Peyer's patch (tissue), 4 donors: ENCODE measurements around the gene DEAF1. TPM values are rescaled to one million over a fixed set of nuclear protein-coding genes. Genes with fewer than 3 reads are reported as not detected.

Source experiments
- DNase-seq, 3 donors: peaks; one replicate each; pipeline ENCODE4 v3.0.0-alpha.2; 2017 to 2019
- H3K27ac ChIP-seq, 4 donors: fragments of 200-600 bp; sonication (generic); one replicate each; pipeline ENCODE4 v1.5.1; 2016 to 2019
- H3K27me3 ChIP-seq, 2 donors: fragments of 200-600 bp; sonication (generic); one replicate each; pipeline ENCODE4 v1.5.1; 2019
- H3K36me3 ChIP-seq, 3 donors: fragments of 200-600 bp; sonication (generic); one replicate each; pipeline ENCODE4 v1.5.1; 2016 to 2019
- H3K4me1 ChIP-seq, 4 donors: fragments of 200-600 bp; sonication (generic); one replicate each; pipeline ENCODE4 v1.5.1; 2016 to 2019
- H3K4me3 ChIP-seq, 4 donors: fragments of 200-600 bp; sonication (generic); 1 replicate in 3 of 4; 2 replicates in 1 of 4; pipeline ENCODE4 v1.5.1; 2016 to 2019; ENCODE audit warnings: mild to moderate bottlenecking in 1 of 4
- H3K9me3 ChIP-seq, 4 donors: fragments of 200-600 bp; sonication (generic); one replicate each; pipeline ENCODE4 v1.5.1; 2016 to 2019; ENCODE audit warnings: mild to moderate bottlenecking in 1 of 4
- CTCF ChIP-seq, 6 experiments: fragments of 450-650 bp in 4 of 6; fragments of 200-600 bp in 2 of 6; sonication (generic) in 1 of 6; IDR thresholded peaks; one replicate each; pipeline ENCODE4 v1.5.1; 2017 to 2019; ENCODE audit warnings: antibody characterized with exemption in 6 of 6, mild to moderate bottlenecking in 3 of 6, moderate library complexity in 1 of 6
- POLR2A ChIP-seq, 2 donors: fragments of 450-650 bp; IDR thresholded peaks; one replicate each; pipeline ENCODE4 v1.5.1; 2017; ENCODE audit warnings: antibody characterized with exemption in 2 of 2, mild to moderate bottlenecking in 2 of 2, moderate library complexity in 2 of 2
- total RNA-seq, 4 donors: library from RNA; depleted of rRNA; stranded (reverse); fragments of >200 nt; gene quantifications; one replicate each; pipeline ENCODE4 v1.1.0, GENCODE V29; 2016

The DEAF1 gene
- total RNA-seq, 4 donors from 2014 or later: 14.9 to 56.2 (median 47.0) TPM

- peaks cover 0 to 66% (median 3%) of the 10 kb centered on the region in 3 donors for H3K36me3 ChIP-seq
- no peaks in the 10 kb centered on the region for H3K27me3 ChIP-seq
- H3K9me3 ChIP-seq: no peaks in the 10 kb centered on the region
- no peak overlapping the region for H3K27ac ChIP-seq
- H3K4me3 ChIP-seq: no peak overlapping the region
- DNase-seq: no peak
- TF ChIP-seq POLR2A (IDR thresholded peaks at IDR 0.05): no peak
- TF ChIP-seq CTCF (IDR thresholded peaks at IDR 0.05): no peak
- peaks cover 0 to 7% (median 0%) of the 10 kb centered on the region in 4 donors for H3K4me1 ChIP-seq
Measured at GRCh38 chr11:686451-687243, 8.4 kb downstream of the DEAF1 start.

- no peaks in the 10 kb centered on the region for H3K4me1 ChIP-seq
- H3K27me3 ChIP-seq: no peaks in the 10 kb centered on the region
- TF ChIP-seq CTCF (IDR thresholded peaks at IDR 0.05): no peak
- TF ChIP-seq POLR2A (IDR thresholded peaks at IDR 0.05): no peak
- no peak overlapping the region for H3K4me3 ChIP-seq
- H3K36me3 ChIP-seq: peaks cover 0 to 55% (median 3%) of the 10 kb centered on the region in 3 donors
- H3K27ac ChIP-seq: no peak overlapping the region
- no peaks in the 10 kb centered on the region for H3K9me3 ChIP-seq
- no peak for DNase-seq
Measured at GRCh38 chr11:680970-681369, 14.1 kb downstream of the DEAF1 start.

GRCh38 chr11:680476-680875 is 14.5 kb downstream of the DEAF1 start:
- H3K36me3 ChIP-seq: peaks cover 0 to 51% (median 3%) of the 10 kb centered on the region in 3 donors
- no peak for TF ChIP-seq POLR2A (IDR thresholded peaks at IDR 0.05)
- TF ChIP-seq CTCF (IDR thresholded peaks at IDR 0.05): no peak

GRCh38 chr11:679271-680207 is 15.5 kb downstream of the DEAF1 start:
- Histone ChIP-seq H3K27me3 (no peaks in the 10 kb centered on the region), H3K4me1 (no peaks in the 10 kb centered on the region), H3K36me3 (peaks cover 0 to 50% (median 2%) of the 10 kb centered on the region in 3 donors), H3K9me3 (no peaks in the 10 kb centered on the region), H3K4me3 (no peak overlapping the region), H3K27ac (no peak overlapping the region)
- TF ChIP-seq POLR2A (IDR thresholded peaks at IDR 0.05): no peak
- no peak for TF ChIP-seq CTCF (IDR thresholded peaks at IDR 0.05)
- no peak for DNase-seq

More at GRCh38 chr11:680476-680875, 14.5 kb downstream of the DEAF1 start:
- H3K4me1 ChIP-seq: no peaks in the 10 kb centered on the region
- H3K9me3 ChIP-seq: no peaks in the 10 kb centered on the region
- DNase-seq: no peak
- no peaks in the 10 kb centered on the region for H3K27me3 ChIP-seq
- H3K27ac ChIP-seq: no peak overlapping the region
- H3K4me3 ChIP-seq: no peak overlapping the region

- H3K27me3 ChIP-seq: no peaks in the 10 kb centered on the region
- peaks cover 0 to 50% (median 0%) of the 10 kb centered on the region in 3 donors for H3K36me3 ChIP-seq
- H3K9me3 ChIP-seq: no peaks in the 10 kb centered on the region
- no peaks in the 10 kb centered on the region for H3K4me1 ChIP-seq
- no peak for TF ChIP-seq POLR2A (IDR thresholded peaks at IDR 0.05)
- no peak for TF ChIP-seq CTCF (IDR thresholded peaks at IDR 0.05)
- H3K27ac ChIP-seq: no peak overlapping the region
- H3K4me3 ChIP-seq: no peak overlapping the region
- no peak for DNase-seq
Measured at GRCh38 chr11:678297-678696, 16.7 kb downstream of the DEAF1 start.
